ENCODE results near the gene EGF. TPM values are rescaled to one million over a fixed set of nuclear protein-coding genes. Genes with fewer than 3 reads are reported as not detected.

Gene EGF
- total RNA-seq, 1 experiment from 2014 or later, result 26.7 TPM

GRCh38 chr4:110005461-110006056 lies 92.9 kb downstream of the EGF start:
- DNase-seq (ENCODE audit: low spot score), result peak; percentile 84
- TF ChIP-seq CTCF (conservative IDR thresholded peaks at IDR 0.05; ENCODE audit: low read depth, low read length) (peak; percentile 85), EZH2 (IDR thresholded peaks at IDR 0.05; ENCODE audit: borderline replicate concordance, low read depth, low read length, poor library complexity, severe bottlenecking) (no peak)
- no peaks in the 10 kb centered on the region for H3K27me3 ChIP-seq (replicated peaks; ENCODE audit: insufficient read depth, low read depth, low read length, poor library complexity)
- intact Hi-C loops (cut with micrococcal nuclease; ENCODE audit: unreplicated experiment), result loop anchor here (2.0 to 10.0 kb wide), 4 partner anchors 192 to 509 kb away; partner anchors contain the start of gene ELOVL6
- no peaks in the 10 kb centered on the region for H3K36me3 ChIP-seq (ENCODE audit: insufficient read depth, low read length, poor library complexity, severe bottlenecking)
- no peak overlapping the region for H3K27ac ChIP-seq (ENCODE audit: low read depth, low read length, poor library complexity, severe bottlenecking)
- no TSS peak for BruUV-seq (replicated peaks)
- ChIA-PET CTCF (no interaction called here), POLR2A (ENCODE audit: low non-redundant PET) (no interaction called here)
- no peak overlapping the region for H3K4me3 ChIP-seq (ENCODE audit: low read depth, low read length, poor library complexity, severe bottlenecking)
- no peaks in the 10 kb centered on the region for H3K9me3 ChIP-seq (ENCODE audit: low read depth, low read length, poor library complexity, severe bottlenecking)
- peaks cover 3% of the 10 kb centered on the region for H3K4me1 ChIP-seq (ENCODE audit: insufficient read depth, low read length, poor library complexity, severe bottlenecking)

GRCh38 chr4:110007217-110007616 lies 94.5 kb downstream of the EGF start:
- Histone ChIP-seq H3K9me3 (ENCODE audit: low read depth, low read length, poor library complexity, severe bottlenecking) (no peaks in the 10 kb centered on the region), H3K36me3 (ENCODE audit: insufficient read depth, low read length, poor library complexity, severe bottlenecking) (peaks cover 6% of the 10 kb centered on the region), H3K4me3 (ENCODE audit: low read depth, low read length, poor library complexity, severe bottlenecking) (no peak overlapping the region), H3K27ac (ENCODE audit: low read depth, low read length, poor library complexity, severe bottlenecking) (no peak overlapping the region), H3K27me3 (replicated peaks; ENCODE audit: insufficient read depth, low read depth, low read length, poor library complexity) (no peaks in the 10 kb centered on the region), H3K4me1 (ENCODE audit: insufficient read depth, low read length, poor library complexity, severe bottlenecking) (peaks cover 3% of the 10 kb centered on the region)
- DNase-seq (ENCODE audit: low spot score), result no peak
- ChIA-PET POLR2A (ENCODE audit: low non-redundant PET) (no interaction called here), CTCF (no interaction called here)
- intact Hi-C loops (cut with micrococcal nuclease; ENCODE audit: unreplicated experiment), result loop anchor here (5.0 to 10.0 kb wide), 3 partner anchors 190 to 335 kb away; partner anchors contain the start of gene ELOVL6
- TF ChIP-seq EZH2 (IDR thresholded peaks at IDR 0.05; ENCODE audit: borderline replicate concordance, low read depth, low read length, poor library complexity, severe bottlenecking) (no peak), CTCF (conservative IDR thresholded peaks at IDR 0.05; ENCODE audit: low read depth, low read length) (no peak)
- BruUV-seq (replicated peaks), result no TSS peak

GRCh38 chr4:110008540-110008939 lies 95.9 kb downstream of the EGF start:
- no peak for DNase-seq (ENCODE audit: low spot score)
- H3K4me3 ChIP-seq (ENCODE audit: low read depth, low read length, poor library complexity, severe bottlenecking), result no peak overlapping the region
- intact Hi-C loops (cut with micrococcal nuclease; ENCODE audit: unreplicated experiment), result loop anchor here (5.0 to 10.0 kb wide), 3 partner anchors 189 to 334 kb away; partner anchors contain the start of gene ELOVL6
- H3K9me3 ChIP-seq (ENCODE audit: low read depth, low read length, poor library complexity, severe bottlenecking), result no peaks in the 10 kb centered on the region
- ChIA-PET POLR2A (ENCODE audit: low non-redundant PET) (no interaction called here), CTCF (no interaction called here)
- H3K36me3 ChIP-seq (ENCODE audit: insufficient read depth, low read length, poor library complexity, severe bottlenecking), result peaks cover 6% of the 10 kb centered on the region
- no TSS peak for BruUV-seq (replicated peaks)
- TF ChIP-seq EZH2 (IDR thresholded peaks at IDR 0.05; ENCODE audit: borderline replicate concordance, low read depth, low read length, poor library complexity, severe bottlenecking), result no peak
- TF ChIP-seq CTCF (conservative IDR thresholded peaks at IDR 0.05; ENCODE audit: low read depth, low read length), result no peak
- H3K4me1 ChIP-seq (ENCODE audit: insufficient read depth, low read length, poor library complexity, severe bottlenecking), result peaks cover 6% of the 10 kb centered on the region
- no peaks in the 10 kb centered on the region for H3K27me3 ChIP-seq (replicated peaks; ENCODE audit: insufficient read depth, low read depth, low read length, poor library complexity)
- no peak overlapping the region for H3K27ac ChIP-seq (ENCODE audit: low read depth, low read length, poor library complexity, severe bottlenecking)

Data from A673 (cell line).